MM.1S (cell line): Measurements from ENCODE around the gene PRMT1.
"Not testable (repeated sequence)": the region's sequence is repeated elsewhere in the genome, so short reads cannot be mapped to it uniquely, and the experiment has no call there.

Experiments
- DNase-seq: peaks from one replicate; pipeline ENCODE4 v3.0.0-alpha.2; 2015
- H2AFZ ChIP-seq: fragments of 300-600 bp; sonication (generic); 2 replicates; pipeline ENCODE4 v1.6.0; 2016; ENCODE audit warnings: antibody characterized with exemption, low read length
- H3F3A ChIP-seq: fragments of 300-600 bp; sonication (generic); 2 replicates; pipeline ENCODE4 v1.6.1; 2016; ENCODE audit warnings: mild to moderate bottlenecking, antibody characterized with exemption, low read length, moderate library complexity, mixed read lengths; ENCODE audit not compliant: insufficient read depth
- H3K27ac ChIP-seq: fragments of 300-600 bp; sonication (generic); 2 replicates; pipeline ENCODE4 v1.5.1; 2016; ENCODE audit warnings: mild to moderate bottlenecking, low read length
- H3K27me3 ChIP-seq: fragments of 300-600 bp; sonication (generic); replicated peaks from 2 replicates; pipeline ENCODE4 v1.6.0; 2016; ENCODE audit warnings: low read length; ENCODE audit not compliant: insufficient read depth
- H3K36me3 ChIP-seq: fragments of 300-600 bp; sonication (generic); replicated peaks from 2 replicates; pipeline ENCODE4 v1.6.1; 2016; ENCODE audit warnings: mild to moderate bottlenecking, low read length, mixed read lengths; ENCODE audit not compliant: insufficient read depth
- H3K4me1 ChIP-seq: fragments of 300-600 bp; sonication (generic); 2 replicates; pipeline ENCODE4 v1.6.1; 2016; ENCODE audit warnings: low read length, mixed read lengths
- H3K4me2 ChIP-seq: fragments of 300-600 bp; sonication (generic); 2 replicates; pipeline ENCODE4 v1.6.0; 2016; ENCODE audit warnings: low read depth, low read length
- H3K4me3 ChIP-seq: fragments of 300-600 bp; sonication (generic); 2 replicates; pipeline ENCODE4 v1.5.1; 2016; ENCODE audit warnings: low read length, mixed read lengths
- H3K79me2 ChIP-seq: fragments of 300-600 bp; sonication (generic); 2 replicates; pipeline ENCODE4 v1.6.1; 2016; ENCODE audit warnings: mixed run types, low read length, mixed read lengths
- H3K9ac ChIP-seq: fragments of 300-600 bp; sonication (generic); 2 replicates; pipeline ENCODE4 v1.6.1; 2016; ENCODE audit warnings: low read length, mixed read lengths
- H3K9me2 ChIP-seq: fragments of 300-600 bp; sonication (generic); replicated peaks from 2 replicates; pipeline ENCODE4 v1.6.1; 2016; ENCODE audit warnings: mild to moderate bottlenecking, low read length, mixed read lengths; ENCODE audit not compliant: insufficient read depth
- H3K9me3 ChIP-seq: fragments of 300-600 bp; sonication (generic); replicated peaks from 2 replicates; pipeline ENCODE4 v1.6.1; 2016; ENCODE audit warnings: mild to moderate bottlenecking, low read length, mixed read lengths; ENCODE audit not compliant: insufficient read depth
- H4K20me1 ChIP-seq: fragments of 300-600 bp; sonication (generic); 2 replicates; pipeline ENCODE4 v1.6.1; 2016; ENCODE audit warnings: mild to moderate bottlenecking, low read length, moderate library complexity, mixed read lengths; ENCODE audit not compliant: insufficient read depth
- CTCF ChIP-seq: fragments of 300-600 bp; sonication (generic); IDR thresholded peaks from 2 replicates; pipeline ENCODE4 v1.5.1; 2016; ENCODE audit warnings: antibody characterized with exemption, low read length, mixed read lengths
- EZH2 ChIP-seq: fragments of 300-600 bp; sonication (generic); optimal IDR thresholded peaks from 2 replicates; pipeline ENCODE3; 2017; ENCODE audit warnings: low read depth, mild to moderate bottlenecking, antibody characterized with exemption, low read length, mixed read lengths
- EZH2phosphoT487 ChIP-seq: fragments of 300-600 bp; sonication (generic); IDR thresholded peaks from 2 replicates; pipeline ENCODE4 v1.6.1; 2018; ENCODE audit warnings: antibody characterized with exemption, low read length

PRMT1 gene

GRCh38 chr19:49631610-49632192, 45.4 kb upstream of the PRMT1 start:
- no peaks in the 10 kb centered on the region for H3K4me1 ChIP-seq
- no peak overlapping the region for H3K4me3 ChIP-seq
- no peaks in the 10 kb centered on the region for H3K9me2 ChIP-seq
- H3K27me3 ChIP-seq = no peaks in the 10 kb centered on the region
- H3K27ac ChIP-seq = no peak overlapping the region
- no peaks in the 10 kb centered on the region for H3K9me3 ChIP-seq
- no peaks in the 10 kb centered on the region for H4K20me1 ChIP-seq
- H3K4me2 ChIP-seq = no peak overlapping the region
- no peak for DNase-seq
- H3K36me3 ChIP-seq = no peaks in the 10 kb centered on the region
- H2AFZ ChIP-seq = no peak overlapping the region
- H3F3A ChIP-seq = no peaks in the 10 kb centered on the region
- no peaks in the 10 kb centered on the region for H3K79me2 ChIP-seq
- no peak for TF ChIP-seq EZH2phosphoT487
- H3K9ac ChIP-seq = no peak overlapping the region

GRCh38 chr19:49632576-49632975, 44.5 kb upstream of the PRMT1 start:
- H3K4me1 ChIP-seq = no peaks in the 10 kb centered on the region
- H3F3A ChIP-seq = no peaks in the 10 kb centered on the region
- no peaks in the 10 kb centered on the region for H3K9me2 ChIP-seq
- TF ChIP-seq EZH2 (no peak), CTCF (no peak), EZH2phosphoT487 (no peak)
- no peak overlapping the region for H3K9ac ChIP-seq
- H3K36me3 ChIP-seq = no peaks in the 10 kb centered on the region
- no peak for DNase-seq
- H3K27ac ChIP-seq = no peak overlapping the region
- no peaks in the 10 kb centered on the region for H4K20me1 ChIP-seq
- no peaks in the 10 kb centered on the region for H3K9me3 ChIP-seq
- H2AFZ ChIP-seq = no peak overlapping the region
- no peaks in the 10 kb centered on the region for H3K27me3 ChIP-seq
- H3K79me2 ChIP-seq = no peaks in the 10 kb centered on the region
- H3K4me2 ChIP-seq = no peak overlapping the region
- H3K4me3 ChIP-seq = no peak overlapping the region

GRCh38 chr19:49633273-49633672, 43.8 kb upstream of the PRMT1 start:
- not testable (repeated sequence) for DNase-seq, H3K9me2 ChIP-seq, H4K20me1 ChIP-seq, H3K27me3 ChIP-seq, H3K4me1 ChIP-seq, H3K9ac ChIP-seq, H3K4me2 ChIP-seq, H3K79me2 ChIP-seq, H3K27ac ChIP-seq, H2AFZ ChIP-seq, H3K4me3 ChIP-seq, H3K9me3 ChIP-seq, H3K36me3 ChIP-seq, H3F3A ChIP-seq

- peaks cover 5% of the 10 kb centered on the region; the same call in 1 of the 2 replicates for H3K4me1 ChIP-seq
- H3K9ac ChIP-seq = no peak overlapping the region
Measured at GRCh38 chr19:49635530-49636232, 41.4 kb upstream of the PRMT1 start.

More at GRCh38 chr19:49635530-49636232, 41.4 kb upstream of the PRMT1 start:
- Histone ChIP-seq H3K27ac (no peak overlapping the region), H3K79me2 (no peaks in the 10 kb centered on the region), H4K20me1 (no peaks in the 10 kb centered on the region), H3K27me3 (0 out of 2 replicates have a peak, but pooled peaks cover 8% of the 10 kb centered on the region), H3K4me3 (no peak overlapping the region), H3F3A (peaks cover 3% of the 10 kb centered on the region), H3K4me2 (no peak overlapping the region), H2AFZ (no peak overlapping the region), H3K9me3 (no peaks in the 10 kb centered on the region), H3K9me2 (no peaks in the 10 kb centered on the region), H3K36me3 (no peaks in the 10 kb centered on the region)
- TF ChIP-seq EZH2phosphoT487 = no peak
- no peak for TF ChIP-seq CTCF
- no peak for TF ChIP-seq EZH2
- DNase-seq = no peak
